HepG2 (cell line): Measurements from ENCODE around the gene GFER. TPM values are rescaled to one million over a fixed set of nuclear protein-coding genes. Genes with fewer than 3 reads are reported as not detected.
A peak's percentile ranks its signal among the peaks of the same experiment; 100 is the strongest.

ENCODE experiments used
- CHCHD3 ChIP-seq: sonication (generic); formaldehyde crosslinking; IDR thresholded peaks from 2 replicates; pipeline ENCODE4 v1.8.0; 2022; ENCODE audit warnings: mild to moderate bottlenecking, missing genetic modification reagents, moderate library complexity
- ERF ChIP-seq: IDR thresholded peaks from 2 replicates; pipeline ENCODE4 v1.6.1; 2018; ENCODE audit warnings: missing biosample characterization, missing genetic modification reagents
- FOXJ3 ChIP-seq: sonication (generic); formaldehyde crosslinking; IDR thresholded peaks from 2 replicates; pipeline ENCODE4 v1.4.0; 2020; ENCODE audit warnings: missing genetic modification reagents, mild to moderate bottlenecking, borderline replicate concordance
- FOXO1 ChIP-seq: sonication (generic); formaldehyde crosslinking; IDR thresholded peaks from 2 replicates; pipeline ENCODE4 v1.4.0; 2020; ENCODE audit warnings: missing genetic modification reagents
- KDM5B ChIP-seq: sonication (generic); formaldehyde crosslinking; IDR thresholded peaks from 2 replicates; pipeline ENCODE4 v1.4.0; 2020; ENCODE audit warnings: missing genetic modification reagents, mild to moderate bottlenecking, borderline replicate concordance
- KLF6 ChIP-seq: IDR thresholded peaks from 2 replicates; pipeline ENCODE4 v1.8.0; 2016; ENCODE audit warnings: missing biosample characterization, missing genetic modification reagents
- MBNL3 ChIP-seq: fragments of 250-450 bp; sonication (Bioruptor Pico); conservative IDR thresholded peaks from 2 replicates; pipeline ENCODE4 v1.8.0; 2022; ENCODE audit warnings: mild to moderate bottlenecking, inconsistent platforms
- MEIS1 ChIP-seq: sonication (generic); formaldehyde crosslinking; IDR thresholded peaks from 2 replicates; pipeline ENCODE4 v1.9.0; 2021; ENCODE audit warnings: mild to moderate bottlenecking, missing genetic modification reagents, moderate library complexity, borderline replicate concordance
- NFE2L2 ChIP-seq: fragments of 150-350 bp; IDR thresholded peaks from 2 replicates; pipeline ENCODE4 v1.6.1; 2014; ENCODE audit warnings: low read length
- NFRKB ChIP-seq: fragments of 450-650 bp; IDR thresholded peaks from 2 replicates; pipeline ENCODE4 v1.6.1; 2017
- NR2F6 ChIP-seq, 2 experiments: IDR thresholded peaks; 2 replicates each; pipeline ENCODE4 v1.6.1; 2016; ENCODE audit warnings: antibody characterized with exemption in 1 of 2, mild to moderate bottlenecking in 1 of 2
- SPEN ChIP-seq: sonication (generic); formaldehyde crosslinking; IDR thresholded peaks from 2 replicates; pipeline ENCODE4 v1.5.1; 2020; ENCODE audit warnings: low read depth, mild to moderate bottlenecking, missing genetic modification reagents
- THAP11 ChIP-seq: IDR thresholded peaks from 2 replicates; pipeline ENCODE4 v1.6.1; 2016; ENCODE audit warnings: missing biosample characterization, missing genetic modification reagents
- U2AF1 ChIP-seq: fragments of 200-400 bp; formaldehyde crosslinking; optimal IDR thresholded peaks from 2 replicates; pipeline ENCODE3; 2017; ENCODE audit warnings: mild to moderate bottlenecking, low read depth, low read length
- ZBTB2 ChIP-seq: sonication (generic); formaldehyde crosslinking; IDR thresholded peaks from 2 replicates; pipeline ENCODE4 v1.8.0; 2022; ENCODE audit warnings: low read depth, missing genetic modification reagents
- ZNF335 ChIP-seq: sonication (generic); formaldehyde crosslinking; IDR thresholded peaks from 2 replicates; pipeline ENCODE4 v1.4.0; 2020; ENCODE audit warnings: missing genetic modification reagents
- ZNF468 ChIP-seq: sonication (generic); formaldehyde crosslinking; IDR thresholded peaks from 2 replicates; pipeline ENCODE4 v1.8.0; 2022; ENCODE audit warnings: mild to moderate bottlenecking, moderate library complexity, missing genetic modification reagents
- ZNF484 ChIP-seq: sonication (generic); formaldehyde crosslinking; IDR thresholded peaks from 2 replicates; pipeline ENCODE4 v1.5.1; 2020; ENCODE audit warnings: mild to moderate bottlenecking, low read depth, missing genetic modification reagents, borderline replicate concordance
- ZNF558 ChIP-seq: sonication (generic); formaldehyde crosslinking; IDR thresholded peaks from 2 replicates; pipeline ENCODE4 v1.9.0; 2022; ENCODE audit warnings: mild to moderate bottlenecking, missing genetic modification reagents, borderline replicate concordance
- ZNF562 ChIP-seq: sonication (generic); formaldehyde crosslinking; IDR thresholded peaks from 2 replicates; pipeline ENCODE4 v1.8.0; 2022; ENCODE audit warnings: missing genetic modification reagents, borderline replicate concordance
- ZNF614 ChIP-seq: IDR thresholded peaks from 2 replicates; pipeline ENCODE4 v1.6.1; 2018; ENCODE audit warnings: missing biosample characterization, missing genetic modification reagents, inconsistent platforms, borderline replicate concordance
- ZNF749 ChIP-seq: sonication (generic); formaldehyde crosslinking; IDR thresholded peaks from 2 replicates; pipeline ENCODE4 v1.8.0; 2022; ENCODE audit warnings: mild to moderate bottlenecking, missing genetic modification reagents, moderate library complexity, borderline replicate concordance
- polyA plus RNA-seq, 8 experiments: library from polyadenylated mRNA; depleted of rRNA in 3 of 8; stranded (reverse) in 7 of 8; unstranded in 1 of 8; fragments of >200 nt; fragmentation: Illumina TruSeq in 4 of 8; extraction: Trizol in 4 of 8; gene quantifications; 2 replicates each; pipeline versions ENCODE4 v1.2.1 to v1.2.3, GENCODE V29; 2011 to 2016; ENCODE audit warnings: low read depth in 4 of 8, missing spikeins in 1 of 8, mixed read lengths in 1 of 8; ENCODE audit not compliant: insufficient read depth in 1 of 8
- total RNA-seq, 5 experiments: library from RNA; depleted of rRNA; stranded (reverse); fragments of >200 nt; fragmentation: Illumina TruSeq; extraction: Trizol; gene quantifications; 2 replicates each; pipeline ENCODE4 v1.2.3, GENCODE V29; 2016; ENCODE audit warnings: low read depth in 1 of 5
- TF ChIP-seq, protein P1 (sequence below): sonication (generic); formaldehyde crosslinking; IDR thresholded peaks from 2 replicates; pipeline ENCODE4 v1.4.0; 2020; ENCODE audit warnings: missing genetic modification reagents
- TF ChIP-seq, protein P2 (sequence below): sonication (generic); formaldehyde crosslinking; IDR thresholded peaks from 2 replicates; pipeline ENCODE4 v1.4.0; 2020; ENCODE audit warnings: missing genetic modification reagents

Gene GFER
- total and polyA plus RNA-seq, 2 of the 13 experiments (the other 11 are each of a cell fraction or from before 2014, with no cell fraction given), result 28.6 to 71.7 TPM

DNA sequence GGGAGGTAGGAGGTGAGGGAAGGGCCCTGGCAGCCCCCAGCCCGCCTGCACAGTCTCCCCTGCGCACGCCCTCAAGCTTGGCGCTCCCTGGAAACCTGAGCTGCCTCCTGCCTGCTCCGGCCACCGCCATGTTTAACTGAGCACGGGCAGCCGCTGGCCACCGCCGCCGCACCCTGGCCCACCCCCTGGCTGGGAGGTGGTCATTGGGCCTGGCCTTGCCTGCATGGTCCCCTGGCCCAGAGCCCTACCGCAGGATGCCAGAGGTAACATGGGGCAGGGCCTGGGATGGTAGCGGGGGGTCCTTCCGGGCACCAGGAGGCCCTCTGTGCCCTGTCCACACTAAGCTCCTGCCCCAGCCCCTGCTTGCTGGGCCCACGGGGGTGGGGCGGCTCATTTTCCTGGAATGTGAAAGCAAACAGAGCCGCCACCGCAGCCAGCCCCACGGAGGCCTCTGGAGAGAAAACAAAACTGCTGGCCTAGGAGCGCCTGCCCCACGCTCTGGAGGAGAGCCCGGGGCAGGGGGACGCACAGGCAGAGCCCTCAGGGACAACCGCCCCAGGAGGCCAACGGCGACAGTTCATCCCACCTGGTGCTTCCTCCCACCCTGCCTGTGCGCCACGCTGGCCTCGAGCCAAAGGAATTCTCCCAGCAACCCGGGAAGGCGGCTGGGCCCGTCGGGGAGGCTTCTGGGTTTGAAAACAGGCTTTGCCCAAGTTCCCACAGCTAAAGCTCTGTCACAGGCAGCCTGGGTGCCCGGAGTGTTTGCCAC, 51.6 kb downstream of the GFER start (continued):
- TF ChIP-seq, protein P1, sequence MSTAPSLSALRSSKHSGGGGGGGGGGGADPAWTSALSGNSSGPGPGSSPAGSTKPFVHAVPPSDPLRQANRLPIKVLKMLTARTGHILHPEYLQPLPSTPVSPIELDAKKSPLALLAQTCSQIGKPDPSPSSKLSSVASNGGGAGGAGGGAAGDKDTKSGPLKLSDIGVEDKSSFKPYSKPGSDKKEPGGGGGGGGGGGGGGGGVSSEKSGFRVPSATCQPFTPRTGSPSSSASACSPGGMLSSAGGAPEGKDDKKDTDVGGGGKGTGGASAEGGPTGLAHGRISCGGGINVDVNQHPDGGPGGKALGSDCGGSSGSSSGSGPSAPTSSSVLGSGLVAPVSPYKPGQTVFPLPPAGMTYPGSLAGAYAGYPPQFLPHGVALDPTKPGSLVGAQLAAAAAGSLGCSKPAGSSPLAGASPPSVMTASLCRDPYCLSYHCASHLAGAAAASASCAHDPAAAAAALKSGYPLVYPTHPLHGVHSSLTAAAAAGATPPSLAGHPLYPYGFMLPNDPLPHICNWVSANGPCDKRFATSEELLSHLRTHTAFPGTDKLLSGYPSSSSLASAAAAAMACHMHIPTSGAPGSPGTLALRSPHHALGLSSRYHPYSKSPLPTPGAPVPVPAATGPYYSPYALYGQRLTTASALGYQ (CRISPR knock-in tag), result peak; percentile 87; the same call in 1 of the 2 replicates
- TF ChIP-seq FOXO1 (CRISPR knock-in tag), result peak; percentile 81
- no peak for TF ChIP-seq ZNF562
- peak; percentile 90 for TF ChIP-seq FOXJ3
- TF ChIP-seq SPEN, result peak; percentile 66
- no peak; the same call in 1 of the 2 replicates for TF ChIP-seq MEIS1 (CRISPR knock-in tag)
- TF ChIP-seq THAP11 (CRISPR knock-in tag), result peak; percentile 88
- TF ChIP-seq MBNL3 (CRISPR knock-in tag), result no peak
- 0 out of 2 replicates have a peak, but pooled peaks have one; percentile 67 for TF ChIP-seq ZNF614 (CRISPR knock-in tag)
- no peak for TF ChIP-seq U2AF1
- no peak for TF ChIP-seq NFE2L2
- TF ChIP-seq KDM5B, result peak; percentile 80
- TF ChIP-seq KLF6, result 0 out of 2 replicates have a peak, but pooled peaks have one; percentile 60
- TF ChIP-seq NR2F6 (IDR thresholded peaks at IDR 0.05), result peak; percentile 74
- TF ChIP-seq NR2F6 (CRISPR knock-in tag; IDR thresholded peaks at IDR 0.05), result peak; percentile 75
- no peak for TF ChIP-seq CHCHD3
- TF ChIP-seq ZNF749, result 0 out of 2 replicates have a peak, but pooled peaks have one; percentile 61
- peak; percentile 50 for TF ChIP-seq ZNF468 (CRISPR knock-in tag)
- TF ChIP-seq ZNF484, result no peak
- TF ChIP-seq NFRKB, result no peak
- TF ChIP-seq ZNF335 (CRISPR knock-in tag), result peak; percentile 55; the same call in 1 of the 2 replicates
- TF ChIP-seq ERF (CRISPR knock-in tag), result peak; percentile 40; the same call in 1 of the 2 replicates
- TF ChIP-seq, protein P2, sequence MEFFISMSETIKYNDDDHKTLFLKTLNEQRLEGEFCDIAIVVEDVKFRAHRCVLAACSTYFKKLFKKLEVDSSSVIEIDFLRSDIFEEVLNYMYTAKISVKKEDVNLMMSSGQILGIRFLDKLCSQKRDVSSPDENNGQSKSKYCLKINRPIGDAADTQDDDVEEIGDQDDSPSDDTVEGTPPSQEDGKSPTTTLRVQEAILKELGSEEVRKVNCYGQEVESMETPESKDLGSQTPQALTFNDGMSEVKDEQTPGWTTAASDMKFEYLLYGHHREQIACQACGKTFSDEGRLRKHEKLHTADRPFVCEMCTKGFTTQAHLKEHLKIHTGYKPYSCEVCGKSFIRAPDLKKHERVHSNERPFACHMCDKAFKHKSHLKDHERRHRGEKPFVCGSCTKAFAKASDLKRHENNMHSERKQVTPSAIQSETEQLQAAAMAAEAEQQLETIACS, result no peak
- 0 out of 2 replicates have a peak, but pooled peaks have one; percentile 22 for TF ChIP-seq ZBTB2 (CRISPR knock-in tag)
- TF ChIP-seq ZNF558 (CRISPR knock-in tag), result peak; percentile 34; the same call in 1 of the 2 replicates
